Activated CD4-positive, alpha-beta memory T cell treated with anti-CD3 and anti-CD28 coated beads, Interleukin-2, amount 10 ng/mL, durations not matched to agents 7 days and 5 days (primary cell): Measurements from ENCODE around the gene SP8. TPM values are rescaled to one million over a fixed set of nuclear protein-coding genes. Genes with fewer than 3 reads are reported as not detected.

Experiments
- CTCF ChIA-PET: fragments of 350-600 bp; sonication (Branson Sonifier 250); formaldehyde crosslinking; loops from one replicate; lab custom pipeline; 2021; ENCODE audit warnings: antibody characterized with exemption, inconsistent platforms; lab: Charles Lee
- POLR2A ChIA-PET: fragments of 350-600 bp; sonication (Branson Sonifier 250); formaldehyde crosslinking; loops from one replicate; lab custom pipeline; 2021; ENCODE audit warnings: antibody characterized with exemption; lab: Charles Lee
- DNase-seq: peaks from one replicate; pipeline ENCODE4 v3.0.0-alpha.2; 2020
- H3K27ac Mint-ChIP-seq: one replicate; pipeline ENCODE4 v1.8.0; 2021; ENCODE audit warnings: mild to moderate bottlenecking, mixed read lengths
- H3K27me3 Mint-ChIP-seq: one replicate; pipeline ENCODE4 v1.8.0; 2021; ENCODE audit warnings: mixed read lengths
- H3K36me3 Mint-ChIP-seq: one replicate; pipeline ENCODE4 v1.8.0; 2021; ENCODE audit warnings: low read depth, mixed read lengths
- H3K4me1 Mint-ChIP-seq: one replicate; pipeline ENCODE4 v1.8.0; 2021; ENCODE audit warnings: mixed read lengths
- H3K4me3 Mint-ChIP-seq: one replicate; pipeline ENCODE4 v1.8.0; 2021; ENCODE audit warnings: mild to moderate bottlenecking, mixed read lengths
- H3K9me3 Mint-ChIP-seq: one replicate; pipeline ENCODE4 v1.8.0; 2021; ENCODE audit warnings: mixed read lengths
- total RNA-seq, 2 experiments: library from RNA; stranded (reverse); gene quantifications; one replicate each; pipeline ENCODE4 v1.2.3, GENCODE V29; 2021

SP8 gene
- total RNA-seq, 2 experiments from 2014 or later: not detected

- ChIA-PET POLR2A (no interaction called here), CTCF (interaction anchor here (0.7 to 1.2 kb wide), 3 partner anchors 13 to 1232 kb away, joined by 3 to 5 read pairs (median 4); no protein-coding TSS in a partner anchor)
- Mint-ChIP-seq H3K4me1 (peaks cover 11% of the 10 kb centered on the region), H3K27ac (no peak overlapping the region), H3K27me3 (peaks cover 82% of the 10 kb centered on the region), H3K36me3 (peaks cover 9% of the 10 kb centered on the region), H3K9me3 (peaks cover 2% of the 10 kb centered on the region), H3K4me3 (no peak overlapping the region)
- DNase-seq: no peak
These were observed 7.6 kb downstream of the SP8 start for GRCh38 chr7:20779041-20779440.

DNA sequence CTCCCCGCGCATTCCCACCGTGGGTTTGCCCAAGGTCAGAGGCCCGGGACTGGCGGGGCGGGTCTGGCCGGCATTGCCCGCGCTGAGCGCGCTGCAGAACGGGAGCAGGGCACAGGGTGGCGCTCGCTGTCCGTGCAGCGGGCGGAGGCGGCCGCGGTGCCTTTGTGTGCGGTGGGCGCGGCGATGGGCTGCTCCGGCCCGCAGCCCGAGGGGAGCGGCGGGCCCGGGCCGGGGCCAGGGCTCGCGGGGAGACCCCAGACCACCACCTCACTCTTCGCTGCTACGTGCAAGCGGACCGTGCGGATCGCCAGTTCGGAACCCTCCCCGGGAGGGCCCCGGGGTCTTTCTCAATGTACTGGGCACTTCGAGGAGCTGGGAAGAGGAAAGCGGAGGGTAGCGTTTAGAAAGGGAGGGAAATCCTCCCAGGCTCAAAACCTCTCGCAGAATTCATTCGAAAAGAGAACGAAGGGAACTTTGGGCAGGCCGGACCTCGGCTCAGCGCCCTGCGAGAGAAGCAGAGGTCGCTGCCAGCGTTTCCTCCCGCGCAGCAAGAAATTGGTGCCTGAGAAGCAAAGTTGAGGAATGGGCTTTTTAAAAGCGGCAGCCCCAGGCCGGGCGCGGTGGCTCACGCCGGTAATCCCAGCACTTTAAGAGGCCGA lies 8.5 kb downstream of the SP8 start:
- Mint-ChIP-seq H3K4me3 (no peak overlapping the region), H3K27ac (no peak overlapping the region), H3K36me3 (peaks cover 4% of the 10 kb centered on the region), H3K27me3 (peaks cover 74% of the 10 kb centered on the region), H3K4me1 (peaks cover 8% of the 10 kb centered on the region), H3K9me3 (no peaks in the 10 kb centered on the region)
- POLR2A ChIA-PET: no interaction called here
- no peak for DNase-seq
- CTCF ChIA-PET: interaction anchor here (1.2 kb wide), 1 partner anchor 14 kb away, joined by 3 read pairs; no protein-coding TSS in a partner anchor

GRCh38 chr7:20777377-20778062 lies 9.2 kb downstream of the SP8 start:
- Mint-ChIP-seq H3K27ac (peak overlapping the region; percentile 28), H3K9me3 (no peaks in the 10 kb centered on the region), H3K4me1 (peaks cover 8% of the 10 kb centered on the region), H3K4me3 (peak overlapping the region; percentile 38), H3K36me3 (peaks cover 4% of the 10 kb centered on the region), H3K27me3 (peaks cover 67% of the 10 kb centered on the region)
- POLR2A ChIA-PET: no interaction called here
- CTCF ChIA-PET: interaction anchor here (0.6 kb wide), 1 partner anchor 93 kb away, joined by 3 read pairs; no protein-coding TSS in a partner anchor
- DNase-seq: no peak

- Mint-ChIP-seq H3K9me3 (no peaks in the 10 kb centered on the region), H3K27ac (no peak overlapping the region), H3K27me3 (peaks cover 61% of the 10 kb centered on the region), H3K36me3 (peaks cover 4% of the 10 kb centered on the region), H3K4me3 (no peak overlapping the region), H3K4me1 (peaks cover 8% of the 10 kb centered on the region)
- ChIA-PET CTCF (interaction anchor here (0.6 to 1.8 kb wide), 2 partner anchors 12 to 94 kb away, joined by 3 to 6 read pairs; no protein-coding TSS in a partner anchor), POLR2A (no interaction called here)
- DNase-seq: no peak
These were observed 9.7 kb downstream of the SP8 start for GRCh38 chr7:20776942-20777341.

DNA sequence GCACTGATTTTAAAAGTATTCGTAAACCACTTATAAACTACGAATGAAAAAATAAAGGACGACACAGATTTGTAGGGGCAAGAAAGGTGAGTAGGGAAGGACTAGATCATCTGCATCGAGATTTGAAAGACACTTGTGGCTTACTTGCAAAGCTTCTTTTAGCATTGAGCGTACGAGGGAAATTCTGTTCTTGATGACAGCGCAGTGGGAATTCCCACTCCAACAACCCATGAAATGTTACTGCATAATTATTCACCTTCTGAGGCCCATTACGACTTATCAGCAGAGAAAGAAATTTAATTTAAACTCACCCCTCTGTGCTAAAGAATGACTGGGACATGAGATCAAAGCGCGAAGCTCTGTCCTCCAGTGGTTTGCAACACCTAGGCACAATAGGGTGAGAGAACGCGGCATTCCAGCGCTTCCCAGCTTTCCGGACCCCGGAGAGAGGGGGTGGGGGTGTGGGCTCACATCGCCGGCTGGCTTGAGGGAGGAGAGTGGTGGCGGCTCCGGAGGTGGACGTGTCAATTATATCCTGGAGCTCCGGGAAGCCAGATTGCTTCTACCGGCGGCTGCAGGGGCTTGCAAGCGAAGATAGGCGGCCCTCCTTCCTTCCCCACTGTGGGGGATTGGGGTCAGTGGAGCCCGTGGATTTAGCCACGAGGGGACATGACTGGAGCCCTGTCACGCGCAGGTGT lies 10.3 kb downstream of the SP8 start:
- Mint-ChIP-seq H3K9me3 (no peaks in the 10 kb centered on the region), H3K27me3 (peaks cover 56% of the 10 kb centered on the region), H3K4me1 (peaks cover 8% of the 10 kb centered on the region), H3K27ac (no peak overlapping the region), H3K4me3 (no peak overlapping the region), H3K36me3 (peaks cover 4% of the 10 kb centered on the region)
- no peak for DNase-seq
- ChIA-PET CTCF (interaction anchor here (1.8 kb wide), 1 partner anchor 12 kb away, joined by 6 read pairs; no protein-coding TSS in a partner anchor), POLR2A (no interaction called here)

DNA sequence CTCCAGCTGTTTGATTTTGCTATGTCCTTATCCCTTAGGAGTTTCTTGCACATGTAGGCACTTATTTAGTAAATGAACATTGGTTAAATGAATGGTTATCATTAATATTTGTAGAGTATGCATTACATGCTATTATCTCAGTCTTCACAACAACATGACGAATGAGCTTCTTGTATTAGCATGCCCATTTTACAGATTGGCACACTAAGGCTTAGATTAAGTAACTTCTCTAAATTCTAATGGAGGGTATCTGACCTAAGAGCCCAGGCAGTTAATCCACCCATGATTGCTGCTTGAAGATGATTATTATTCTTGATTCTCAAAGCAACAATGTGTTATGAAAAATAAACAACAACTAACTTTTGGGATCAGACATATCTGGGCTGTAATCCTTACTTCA lies 32.7 kb downstream of the SP8 start:
- ChIA-PET POLR2A (no interaction called here), CTCF (no interaction called here)
- Mint-ChIP-seq H3K27ac (no peak overlapping the region), H3K36me3 (no peaks in the 10 kb centered on the region), H3K9me3 (no peaks in the 10 kb centered on the region), H3K27me3 (no peaks in the 10 kb centered on the region), H3K4me3 (no peak overlapping the region), H3K4me1 (no peaks in the 10 kb centered on the region)
- DNase-seq: no peak

- ChIA-PET POLR2A (no interaction called here), CTCF (no interaction called here)
- Mint-ChIP-seq H3K27me3 (no peaks in the 10 kb centered on the region), H3K4me3 (no peak overlapping the region), H3K4me1 (no peaks in the 10 kb centered on the region), H3K36me3 (no peaks in the 10 kb centered on the region), H3K9me3 (no peaks in the 10 kb centered on the region), H3K27ac (no peak overlapping the region)
- DNase-seq: no peak
These were observed 36.8 kb downstream of the SP8 start for GRCh38 chr7:20749906-20750305.

DNA sequence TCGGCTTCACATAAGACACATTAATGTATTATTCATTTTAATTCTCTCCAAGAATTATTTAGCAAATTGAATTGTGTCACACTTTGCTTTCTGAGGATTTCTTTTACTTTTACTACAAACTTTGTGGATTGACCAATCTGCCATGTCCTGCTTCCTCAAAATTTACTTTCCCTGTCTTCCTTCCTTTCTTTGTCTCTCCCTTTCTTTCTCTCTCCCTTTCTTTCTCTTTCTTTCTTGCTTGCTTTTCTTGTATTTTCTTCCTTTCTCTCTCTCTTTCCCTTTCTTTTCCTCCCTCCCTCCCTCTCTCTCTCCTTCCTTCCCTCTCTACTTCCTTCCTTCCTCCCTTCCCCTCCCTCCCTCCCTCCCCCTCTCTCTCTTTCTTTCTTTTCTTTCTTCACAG lies 37.8 kb downstream of the SP8 start:
- ChIA-PET POLR2A (no interaction called here), CTCF (no interaction called here)
- Mint-ChIP-seq H3K27ac (no peak overlapping the region), H3K4me3 (no peak overlapping the region), H3K9me3 (no peaks in the 10 kb centered on the region), H3K36me3 (no peaks in the 10 kb centered on the region), H3K27me3 (no peaks in the 10 kb centered on the region), H3K4me1 (no peaks in the 10 kb centered on the region)
- no peak for DNase-seq

GRCh38 chr7:20747001-20747400 lies 39.7 kb downstream of the SP8 start:
- ChIA-PET POLR2A (no interaction called here), CTCF (no interaction called here)
- no peak for DNase-seq
- no peaks in the 10 kb centered on the region for H3K4me1 Mint-ChIP-seq
- H3K27ac Mint-ChIP-seq: no peak overlapping the region
- no peaks in the 10 kb centered on the region for H3K36me3 Mint-ChIP-seq
- H3K9me3 Mint-ChIP-seq: no peaks in the 10 kb centered on the region
- no peaks in the 10 kb centered on the region for H3K27me3 Mint-ChIP-seq
- H3K4me3 Mint-ChIP-seq: no peak overlapping the region

DNA sequence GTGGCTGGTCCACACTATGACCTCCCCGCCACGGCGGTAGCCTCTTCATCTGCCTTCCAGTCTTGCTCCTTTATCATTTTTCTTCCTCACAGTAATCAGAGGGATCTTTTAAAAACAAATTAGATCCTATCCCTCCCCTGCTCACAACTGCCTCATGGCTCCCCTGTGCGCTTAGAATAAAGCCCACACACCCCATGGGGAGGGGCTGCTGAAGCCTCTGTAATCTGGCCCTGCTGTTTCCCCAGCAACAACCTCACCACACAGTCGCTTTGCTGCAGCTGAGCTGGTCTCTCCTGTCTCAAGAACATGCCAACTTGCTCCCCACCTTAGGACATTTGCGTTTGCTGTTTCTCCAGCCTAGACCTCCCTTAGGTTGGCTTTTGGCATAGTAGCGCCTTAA lies 41.0 kb downstream of the SP8 start:
- H3K9me3 Mint-ChIP-seq: no peaks in the 10 kb centered on the region

DNA sequence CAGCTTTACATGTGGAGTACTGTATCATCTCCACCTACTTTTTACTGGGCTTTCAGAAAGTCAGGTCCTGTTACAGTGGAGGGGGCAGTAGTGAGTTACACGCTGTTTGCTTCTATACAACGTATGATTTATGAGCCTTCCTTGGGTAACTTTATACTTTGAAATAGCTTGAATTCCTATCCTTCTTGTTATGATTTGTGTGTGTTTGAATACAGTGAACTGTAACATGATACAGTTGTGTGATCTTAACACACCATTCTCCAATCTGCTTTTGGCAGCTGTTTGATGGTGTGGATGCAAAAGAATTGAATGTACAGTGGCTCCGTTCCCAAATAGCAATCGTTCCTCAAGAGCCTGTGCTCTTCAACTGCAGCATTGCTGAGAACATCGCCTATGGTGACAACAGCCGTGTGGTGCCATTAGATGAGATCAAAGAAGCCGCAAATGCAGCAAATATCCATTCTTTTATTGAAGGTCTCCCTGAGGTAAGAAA lies 41.7 kb downstream of the SP8 start:
- H3K9me3 Mint-ChIP-seq: no peaks in the 10 kb centered on the region
- no peak overlapping the region for H3K27ac Mint-ChIP-seq
- no peak overlapping the region for H3K4me3 Mint-ChIP-seq
- ChIA-PET CTCF (no interaction called here), POLR2A (no interaction called here)
- H3K4me1 Mint-ChIP-seq: no peaks in the 10 kb centered on the region
- H3K36me3 Mint-ChIP-seq: no peaks in the 10 kb centered on the region
- no peak for DNase-seq
- no peaks in the 10 kb centered on the region for H3K27me3 Mint-ChIP-seq

More for the DNA sequence above, 41.0 kb downstream of the SP8 start:
- no peaks in the 10 kb centered on the region for H3K36me3 Mint-ChIP-seq
- no peak overlapping the region for H3K4me3 Mint-ChIP-seq
- no peak for DNase-seq
- H3K4me1 Mint-ChIP-seq: no peaks in the 10 kb centered on the region
- POLR2A ChIA-PET: no interaction called here
- CTCF ChIA-PET: no interaction called here
- H3K27ac Mint-ChIP-seq: no peak overlapping the region
- no peaks in the 10 kb centered on the region for H3K27me3 Mint-ChIP-seq

- Mint-ChIP-seq H3K4me1 (no peaks in the 10 kb centered on the region), H3K36me3 (no peaks in the 10 kb centered on the region), H3K27ac (no peak overlapping the region), H3K27me3 (no peaks in the 10 kb centered on the region), H3K9me3 (no peaks in the 10 kb centered on the region), H3K4me3 (no peak overlapping the region)
- ChIA-PET POLR2A (no interaction called here), CTCF (no interaction called here)
- DNase-seq: no peak
These were observed 43.8 kb downstream of the SP8 start for GRCh38 chr7:20742913-20743312.

DNA sequence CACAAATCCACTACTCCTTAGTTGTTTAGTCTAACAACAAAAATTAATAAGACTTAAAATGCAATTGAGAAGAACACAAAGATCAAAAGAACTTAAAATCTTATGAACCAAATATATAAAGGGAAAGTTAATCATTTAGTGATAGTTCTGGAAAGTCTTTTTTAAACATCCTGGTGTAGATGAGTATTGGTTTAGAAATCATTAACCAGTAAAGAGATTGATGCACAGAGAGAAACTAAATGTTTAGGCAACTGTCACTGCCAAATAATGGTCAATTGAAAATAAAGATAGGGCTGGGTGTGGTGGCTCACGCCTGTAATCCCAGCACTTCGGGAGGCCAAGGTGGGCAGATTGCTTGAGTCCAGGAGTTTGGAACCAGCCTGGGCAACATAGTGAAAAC lies 44.9 kb downstream of the SP8 start:
- Mint-ChIP-seq H3K27me3 (no peaks in the 10 kb centered on the region), H3K27ac (no peak overlapping the region), H3K4me3 (no peak overlapping the region), H3K9me3 (no peaks in the 10 kb centered on the region), H3K4me1 (no peaks in the 10 kb centered on the region), H3K36me3 (no peaks in the 10 kb centered on the region)
- DNase-seq: no peak
- POLR2A ChIA-PET: no interaction called here
- CTCF ChIA-PET: no interaction called here
